Measurements from ENCODE around the gene MCC.

GRCh38 chr5:113075019-113075418, 413.2 kb downstream of the MCC start:
- no peak for TF ChIP-seq POLR2A (IDR thresholded peaks at IDR 0.05; ENCODE audit: low read length)
- no peak for TF ChIP-seq GATA1 (IDR thresholded peaks at IDR 0.05; ENCODE audit: low read depth, low read length)

Data from erythroblast (primary cell).